Neural progenitor cell (in vitro differentiated cells): ENCODE data around the gene SLC30A2.

Experiments used
- EZH2 ChIP-seq: fragments of 200-600 bp; sonication (generic); IDR thresholded peaks from 2 replicates; pipeline ENCODE4 v1.6.1; 2017; ENCODE audit warnings: antibody characterized with exemption, mild to moderate bottlenecking, moderate library complexity
- TF ChIP-seq, protein P1 (sequence below): fragments of 200-600 bp; sonication (generic); IDR thresholded peaks from 2 replicates; pipeline ENCODE4 v1.5.1; 2017; ENCODE audit warnings: antibody characterized with exemption, mild to moderate bottlenecking

DNA sequence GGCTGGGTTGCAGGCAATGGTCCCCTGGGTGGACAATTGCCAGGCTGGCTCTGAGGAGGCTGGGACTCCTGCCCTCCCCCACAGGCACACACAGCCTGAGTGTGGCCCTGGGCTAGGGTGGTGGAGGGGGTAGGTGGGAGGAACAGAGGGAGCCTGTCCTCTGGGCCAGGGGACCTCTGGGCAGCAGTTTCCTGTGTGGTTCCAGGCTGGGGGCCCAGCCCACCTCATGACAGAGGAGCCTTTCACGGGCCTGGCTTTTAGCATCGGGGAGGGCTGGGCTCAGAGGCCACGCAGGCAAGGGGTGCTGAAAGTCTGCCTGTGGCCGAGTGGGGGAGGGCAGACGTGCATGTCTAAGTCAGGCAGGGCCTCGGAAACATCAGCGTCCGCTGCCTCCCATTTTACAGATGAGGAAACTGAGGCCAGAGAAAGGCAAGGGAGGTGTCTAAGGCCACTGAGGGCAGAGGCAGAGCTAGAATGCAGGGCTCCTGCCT lies 17.4 kb downstream of the SLC30A2 start:
- TF ChIP-seq, protein P1, sequence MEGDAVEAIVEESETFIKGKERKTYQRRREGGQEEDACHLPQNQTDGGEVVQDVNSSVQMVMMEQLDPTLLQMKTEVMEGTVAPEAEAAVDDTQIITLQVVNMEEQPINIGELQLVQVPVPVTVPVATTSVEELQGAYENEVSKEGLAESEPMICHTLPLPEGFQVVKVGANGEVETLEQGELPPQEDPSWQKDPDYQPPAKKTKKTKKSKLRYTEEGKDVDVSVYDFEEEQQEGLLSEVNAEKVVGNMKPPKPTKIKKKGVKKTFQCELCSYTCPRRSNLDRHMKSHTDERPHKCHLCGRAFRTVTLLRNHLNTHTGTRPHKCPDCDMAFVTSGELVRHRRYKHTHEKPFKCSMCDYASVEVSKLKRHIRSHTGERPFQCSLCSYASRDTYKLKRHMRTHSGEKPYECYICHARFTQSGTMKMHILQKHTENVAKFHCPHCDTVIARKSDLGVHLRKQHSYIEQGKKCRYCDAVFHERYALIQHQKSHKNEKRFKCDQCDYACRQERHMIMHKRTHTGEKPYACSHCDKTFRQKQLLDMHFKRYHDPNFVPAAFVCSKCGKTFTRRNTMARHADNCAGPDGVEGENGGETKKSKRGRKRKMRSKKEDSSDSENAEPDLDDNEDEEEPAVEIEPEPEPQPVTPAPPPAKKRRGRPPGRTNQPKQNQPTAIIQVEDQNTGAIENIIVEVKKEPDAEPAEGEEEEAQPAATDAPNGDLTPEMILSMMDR = no peak
- no peak for TF ChIP-seq EZH2
